Parathyroid adenoma (tissue), 2 donors: ENCODE data around the gene IFNL1.

Experiments
- H2AFZ ChIP-seq: fragments of 300-600 bp; sonication (generic); one replicate; pipeline ENCODE4 v1.7.0; 2017; ENCODE audit warnings: antibody characterized with exemption, mild to moderate bottlenecking
- H3K27ac ChIP-seq: fragments of 300-600 bp; sonication (generic); one replicate; pipeline ENCODE4 v1.7.0; 2017
- H3K27me3 ChIP-seq: fragments of 300-600 bp; sonication (generic); one replicate; pipeline ENCODE4 v1.7.0; 2017; ENCODE audit warnings: low read length; ENCODE audit not compliant: control insufficient read depth, insufficient read depth
- H3K36me3 ChIP-seq: fragments of 300-600 bp; sonication (generic); one replicate; pipeline ENCODE4 v1.7.0; 2017; ENCODE audit warnings: low read length; ENCODE audit not compliant: control insufficient read depth, insufficient read depth
- H3K4me1 ChIP-seq: fragments of 300-600 bp; sonication (generic); one replicate; pipeline ENCODE4 v1.7.0; 2017; ENCODE audit warnings: control low read depth
- H3K4me2 ChIP-seq: fragments of 300-600 bp; sonication (generic); one replicate; pipeline ENCODE4 v1.7.0; 2017; ENCODE audit warnings: low read length
- H3K4me3 ChIP-seq: fragments of 300-600 bp; sonication (generic); one replicate; pipeline ENCODE4 v1.7.0; 2017; ENCODE audit warnings: low read depth, low read length
- H3K79me2 ChIP-seq: fragments of 300-600 bp; sonication (generic); one replicate; pipeline ENCODE4 v1.7.0; 2017; ENCODE audit warnings: control low read depth
- H3K9ac ChIP-seq: fragments of 300-600 bp; sonication (generic); one replicate; pipeline ENCODE4 v1.7.0; 2017; ENCODE audit warnings: mild to moderate bottlenecking
- H3K9me3 ChIP-seq: fragments of 300-600 bp; sonication (generic); one replicate; pipeline ENCODE4 v1.7.0; 2017; ENCODE audit warnings: low read length; ENCODE audit not compliant: control insufficient read depth
- CTCF ChIP-seq: fragments of 300-600 bp; sonication (generic); IDR thresholded peaks from one replicate; pipeline ENCODE4 v1.7.0; 2017; ENCODE audit warnings: antibody characterized with exemption, mild to moderate bottlenecking
- donor health status: primary hyperparathyroidism.

IFNL1 gene

GRCh38 chr19:39304185-39304513 is 7.9 kb downstream of the IFNL1 start:
- H3K4me3 ChIP-seq = no peak overlapping the region
- TF ChIP-seq CTCF = no peak

GRCh38 chr19:39304701-39305571 is 8.7 kb downstream of the IFNL1 start:
- Histone ChIP-seq H3K27ac (no peak overlapping the region), H3K4me2 (no peak overlapping the region), H3K27me3 (no peaks in the 10 kb centered on the region), H3K4me1 (no peaks in the 10 kb centered on the region), H3K79me2 (no peaks in the 10 kb centered on the region), H3K4me3 (no peak overlapping the region), H3K9me3 (no peaks in the 10 kb centered on the region), H3K36me3 (no peaks in the 10 kb centered on the region), H3K9ac (no peak overlapping the region), H2AFZ (no peak overlapping the region)
- TF ChIP-seq CTCF = no peak

More at GRCh38 chr19:39304185-39304513, 7.9 kb downstream of the IFNL1 start:
- Histone ChIP-seq H2AFZ (no peak overlapping the region), H3K4me2 (no peak overlapping the region), H3K9ac (no peak overlapping the region), H3K27me3 (no peaks in the 10 kb centered on the region), H3K4me1 (no peaks in the 10 kb centered on the region), H3K79me2 (no peaks in the 10 kb centered on the region), H3K9me3 (no peaks in the 10 kb centered on the region), H3K36me3 (no peaks in the 10 kb centered on the region), H3K27ac (no peak overlapping the region)

- Histone ChIP-seq H3K36me3 (no peaks in the 10 kb centered on the region), H3K4me2 (no peak overlapping the region), H3K4me3 (no peak overlapping the region), H3K27me3 (no peaks in the 10 kb centered on the region), H3K9ac (no peak overlapping the region), H3K79me2 (no peaks in the 10 kb centered on the region), H3K9me3 (no peaks in the 10 kb centered on the region), H3K27ac (no peak overlapping the region), H2AFZ (no peak overlapping the region), H3K4me1 (no peaks in the 10 kb centered on the region)
- TF ChIP-seq CTCF = no peak
Measured at GRCh38 chr19:39306075-39306474, 9.9 kb downstream of the IFNL1 start.

GRCh38 chr19:39307046-39307821 is 11.0 kb downstream of the IFNL1 start:
- H3K9me3 ChIP-seq = no peaks in the 10 kb centered on the region
- H3K4me2 ChIP-seq = no peak overlapping the region
- no peak overlapping the region for H3K4me3 ChIP-seq
- no peaks in the 10 kb centered on the region for H3K79me2 ChIP-seq
- no peaks in the 10 kb centered on the region for H3K36me3 ChIP-seq
- H3K27ac ChIP-seq = no peak overlapping the region
- peak overlapping the region; percentile 48 for H2AFZ ChIP-seq
- H3K9ac ChIP-seq = no peak overlapping the region
- no peaks in the 10 kb centered on the region for H3K4me1 ChIP-seq
- H3K27me3 ChIP-seq = no peaks in the 10 kb centered on the region
- TF ChIP-seq CTCF = no peak
